ENCODE data around the gene PTPRT.

- TF ChIP-seq RAD21 (IDR thresholded peaks at IDR 0.05; ENCODE audit: insufficient read depth, low read depth, low read length): no peak
- TF ChIP-seq POLR2A (IDR thresholded peaks at IDR 0.05; ENCODE audit: low read depth, low read length): no peak
Observed at GRCh38 chr20:43193443-43193842, 3.7 kb upstream of the PTPRT start.
